Measurements from ENCODE around the gene BCR.

DNA sequence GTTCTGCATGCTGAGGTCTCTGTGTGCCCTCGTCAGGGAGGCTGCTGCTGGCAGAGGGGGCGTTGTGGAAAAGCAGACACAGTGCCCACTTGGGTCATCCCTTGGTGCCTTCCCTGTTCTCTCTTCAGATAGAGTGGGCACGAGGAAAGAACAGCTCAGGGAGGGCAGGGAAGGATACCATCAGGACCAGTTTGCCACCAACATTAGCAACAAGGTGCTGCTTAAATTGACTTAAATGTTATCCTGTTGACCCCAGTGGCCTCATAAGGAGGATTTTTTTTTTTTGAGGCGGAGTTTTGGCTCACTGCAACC is 91.2 kb downstream of the BCR start:
- TF ChIP-seq EZH2 (IDR thresholded peaks at IDR 0.05; ENCODE audit: borderline replicate concordance) (no peak), EZH2phosphoT487 (IDR thresholded peaks at IDR 0.05; ENCODE audit: low read depth, severe bottlenecking, unreplicated experiment) (no peak)
- TF ChIP-seq, protein P1, sequence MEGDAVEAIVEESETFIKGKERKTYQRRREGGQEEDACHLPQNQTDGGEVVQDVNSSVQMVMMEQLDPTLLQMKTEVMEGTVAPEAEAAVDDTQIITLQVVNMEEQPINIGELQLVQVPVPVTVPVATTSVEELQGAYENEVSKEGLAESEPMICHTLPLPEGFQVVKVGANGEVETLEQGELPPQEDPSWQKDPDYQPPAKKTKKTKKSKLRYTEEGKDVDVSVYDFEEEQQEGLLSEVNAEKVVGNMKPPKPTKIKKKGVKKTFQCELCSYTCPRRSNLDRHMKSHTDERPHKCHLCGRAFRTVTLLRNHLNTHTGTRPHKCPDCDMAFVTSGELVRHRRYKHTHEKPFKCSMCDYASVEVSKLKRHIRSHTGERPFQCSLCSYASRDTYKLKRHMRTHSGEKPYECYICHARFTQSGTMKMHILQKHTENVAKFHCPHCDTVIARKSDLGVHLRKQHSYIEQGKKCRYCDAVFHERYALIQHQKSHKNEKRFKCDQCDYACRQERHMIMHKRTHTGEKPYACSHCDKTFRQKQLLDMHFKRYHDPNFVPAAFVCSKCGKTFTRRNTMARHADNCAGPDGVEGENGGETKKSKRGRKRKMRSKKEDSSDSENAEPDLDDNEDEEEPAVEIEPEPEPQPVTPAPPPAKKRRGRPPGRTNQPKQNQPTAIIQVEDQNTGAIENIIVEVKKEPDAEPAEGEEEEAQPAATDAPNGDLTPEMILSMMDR (IDR thresholded peaks at IDR 0.05; ENCODE audit: poor library complexity): no peak

Measured in hepatocyte (in vitro differentiated cells).